ENCODE results near the gene PCLO. TPM values are rescaled to one million over a fixed set of nuclear protein-coding genes. Genes with fewer than 3 reads are reported as not detected.

Gene PCLO
- total RNA-seq, 1 experiment from 2014 or later = 3.1 TPM

GRCh38 chr7:82736633-82737032 is 426.1 kb downstream of the PCLO start:
- Mint-ChIP-seq H3K4me3 (no peak overlapping the region), H3K4me1 (peaks cover 2 to 5% of the 10 kb centered on the region in 2 experiments; a peak in 1 of 4 replicates)
- no peaks in the 10 kb centered on the region for H3K23me2 ChIP-seq (ENCODE audit: insufficient read length, low read depth, low read length, poor library complexity, severe bottlenecking)

More at GRCh38 chr7:82736633-82737032, 426.1 kb downstream of the PCLO start:
- H3K79me2 ChIP-seq (ENCODE audit: insufficient read depth, low read length) = no peaks in the 10 kb centered on the region
- H3K9me3 Mint-ChIP-seq = no peaks in the 10 kb centered on the region
- H3K27ac Mint-ChIP-seq = no peak overlapping the region
- no peak for DNase-seq
- no peak overlapping the region for H3K9ac ChIP-seq (ENCODE audit: extremely low read depth, insufficient read length, low read length)
- no peak for TF ChIP-seq CTCF (conservative IDR thresholded peaks at IDR 0.05)
- no peak overlapping the region for H2AFZ ChIP-seq (ENCODE audit: low read length)
- H4K8ac ChIP-seq (replicated peaks; ENCODE audit: insufficient read length, low read depth, low read length) = no peak overlapping the region
- H3K27ac ChIP-seq (ENCODE audit: insufficient read length, low read depth, low read length) = no peak overlapping the region
- H3K27me3 ChIP-seq (ENCODE audit: insufficient read depth, low read length) = no peaks in the 10 kb centered on the region
- H3K23ac ChIP-seq (ENCODE audit: insufficient read length, low read depth, low read length) = no peak overlapping the region
- H3K4ac ChIP-seq (ENCODE audit: low read depth, low read length) = no peak overlapping the region
- no peak overlapping the region for H2BK120ac ChIP-seq (ENCODE audit: low read depth, low read length, poor library complexity, severe bottlenecking)
- H3K18ac ChIP-seq (ENCODE audit: insufficient read length, low read depth, low read length) = no peak overlapping the region
- H2AK5ac ChIP-seq (ENCODE audit: insufficient read length, low read length) = no peak overlapping the region
- no peak overlapping the region for H3K4me2 ChIP-seq (ENCODE audit: insufficient read depth, insufficient read length, low read length)
- no peaks in the 10 kb centered on the region for H3K79me1 ChIP-seq (ENCODE audit: insufficient read depth, low read depth, low read length, poor library complexity, severe bottlenecking)
- no CpG with 5 or more reads among the region's 3 CpGs for WGBS (ENCODE audit: extremely low coverage, insufficient read length, low lambda C conversion rate)
- no peak overlapping the region for H3K56ac ChIP-seq (ENCODE audit: insufficient read length, low read depth, low read length)
- no peaks in the 10 kb centered on the region for H4K20me1 ChIP-seq (ENCODE audit: control insufficient read depth, insufficient read depth, insufficient read length)
- no peak overlapping the region for H2BK20ac ChIP-seq (ENCODE audit: low read depth, low read length, poor library complexity, severe bottlenecking)
- no peak overlapping the region for H3K14ac ChIP-seq (ENCODE audit: insufficient read depth, low read length)
- no peak overlapping the region for H2BK15ac ChIP-seq (ENCODE audit: low read depth, low read length)
- no peaks in the 10 kb centered on the region for H3K36me3 Mint-ChIP-seq (ENCODE audit: insufficient read depth in 1 of 3, low read depth in 3 of 3)
- no peaks in the 10 kb centered on the region for H3K27me3 Mint-ChIP-seq (ENCODE audit: low read depth)
- H4K91ac ChIP-seq (ENCODE audit: insufficient read length, low read depth, low read length) = no peak overlapping the region
- H2BK5ac ChIP-seq (ENCODE audit: insufficient read length, low read length) = no peak overlapping the region
- no peak overlapping the region for H3T11ph ChIP-seq (ENCODE audit: low read length)
- H3K9me3 ChIP-seq (ENCODE audit: control insufficient read depth, low read depth, low read length) = no peaks in the 10 kb centered on the region
- H3K4me1 ChIP-seq (ENCODE audit: insufficient read depth, low read length) = no peaks in the 10 kb centered on the region
- H4K5ac ChIP-seq (ENCODE audit: insufficient read length, low read depth, low read length) = no peak overlapping the region
- no peak overlapping the region for H2BK12ac ChIP-seq (ENCODE audit: insufficient read length, low read depth, low read length)
